Lower leg skin (tissue), 4 donors: ENCODE measurements around the gene EML1. TPM values are rescaled to one million over a fixed set of nuclear protein-coding genes. Genes with fewer than 3 reads are reported as not detected.

ENCODE experiments used
- DNase-seq, 2 donors: peaks; one replicate each; pipeline ENCODE4 v3.0.0-alpha.2; 2019; ENCODE audit warnings: low spot score in 2 of 2
- H3K4me3 ChIP-seq: fragments of 200-600 bp; sonication (generic); 2 replicates; pipeline ENCODE4 v1.5.1; 2017; ENCODE audit warnings: mild to moderate bottlenecking, low read depth; ENCODE audit not compliant: poor library complexity, severe bottlenecking
- POLR2A ChIP-seq, 2 donors: fragments of 450-650 bp; IDR thresholded peaks; one replicate each; pipeline ENCODE4 v1.6.1; 2016 to 2017; ENCODE audit warnings: antibody characterized with exemption in 2 of 2, mild to moderate bottlenecking in 1 of 2, moderate library complexity in 1 of 2
- WGBS, 2 donors: methylation state at CpG; one replicate each; pipeline ENCODE4 v1.1.5; 2018; 5-methylcytosine and 5-hydroxymethylcytosine counted together
- intact Hi-C: fragments of 100-400 bp; cut with DNase I; formaldehyde crosslinking; loops from one replicate; pipeline ENCODE4 v1.15.0; 2023; ENCODE audit warnings: low total_unique reads
- total RNA-seq, 4 donors: library from RNA; depleted of rRNA; stranded (reverse); fragments of >200 nt; gene quantifications; one replicate each; pipeline ENCODE4 v1.1.0, GENCODE V29; 2016
- TF ChIP-seq, protein P1 (sequence below), 3 donors: fragments of 450-650 bp; IDR thresholded peaks; one replicate each; pipeline ENCODE4 v1.5.1; 2016; ENCODE audit warnings: antibody characterized with exemption in 3 of 3, mild to moderate bottlenecking in 3 of 3, moderate library complexity in 2 of 3

EML1 gene
- total RNA-seq, 4 donors from 2014 or later, result 10.7 to 24.7 (median 21.3) TPM

DNA sequence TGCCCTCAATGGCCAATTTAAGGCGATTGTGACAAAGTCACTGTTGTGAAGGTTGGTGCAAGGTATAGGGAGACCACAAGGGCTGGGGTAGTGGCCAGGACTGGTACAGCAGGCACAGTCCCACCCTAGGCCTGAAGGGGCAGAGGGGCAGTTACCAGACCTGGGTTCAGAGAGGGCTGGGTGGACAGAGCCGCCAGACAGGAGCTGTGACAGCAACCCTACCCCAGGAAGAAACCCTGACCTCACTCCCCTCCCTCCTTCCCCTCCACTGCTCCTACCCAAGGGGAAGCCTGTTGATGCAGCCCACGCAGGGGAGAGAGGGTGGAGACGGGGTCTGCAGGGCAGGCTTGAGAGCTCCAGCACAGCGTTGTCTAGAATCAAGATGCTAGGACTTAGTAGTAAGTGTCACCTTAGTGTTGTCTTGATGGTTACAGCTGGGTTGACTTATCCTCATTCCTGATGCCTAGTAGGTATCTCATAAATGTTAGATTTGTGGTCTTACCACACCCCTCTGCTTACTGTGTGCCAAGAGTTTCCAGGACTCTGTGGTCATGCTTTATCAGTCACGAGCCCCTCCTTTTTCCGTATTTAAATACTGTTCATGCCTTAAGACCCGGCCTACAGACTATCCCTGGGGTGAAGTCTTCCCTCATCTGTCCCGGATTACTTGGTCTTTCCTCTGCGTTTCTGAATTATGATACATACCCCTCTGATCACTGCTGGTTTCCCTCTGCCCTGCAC is 14.4 kb downstream of the EML1 start:
- intact Hi-C loops, result no loop called here
- 73% methylated on average over 10 of the region's 10 CpGs for WGBS, 2 donors
- peak in 1 of 2 donors; percentile 73 for DNase-seq
- H3K4me3 ChIP-seq, result no peak overlapping the region
- TF ChIP-seq, protein P1, sequence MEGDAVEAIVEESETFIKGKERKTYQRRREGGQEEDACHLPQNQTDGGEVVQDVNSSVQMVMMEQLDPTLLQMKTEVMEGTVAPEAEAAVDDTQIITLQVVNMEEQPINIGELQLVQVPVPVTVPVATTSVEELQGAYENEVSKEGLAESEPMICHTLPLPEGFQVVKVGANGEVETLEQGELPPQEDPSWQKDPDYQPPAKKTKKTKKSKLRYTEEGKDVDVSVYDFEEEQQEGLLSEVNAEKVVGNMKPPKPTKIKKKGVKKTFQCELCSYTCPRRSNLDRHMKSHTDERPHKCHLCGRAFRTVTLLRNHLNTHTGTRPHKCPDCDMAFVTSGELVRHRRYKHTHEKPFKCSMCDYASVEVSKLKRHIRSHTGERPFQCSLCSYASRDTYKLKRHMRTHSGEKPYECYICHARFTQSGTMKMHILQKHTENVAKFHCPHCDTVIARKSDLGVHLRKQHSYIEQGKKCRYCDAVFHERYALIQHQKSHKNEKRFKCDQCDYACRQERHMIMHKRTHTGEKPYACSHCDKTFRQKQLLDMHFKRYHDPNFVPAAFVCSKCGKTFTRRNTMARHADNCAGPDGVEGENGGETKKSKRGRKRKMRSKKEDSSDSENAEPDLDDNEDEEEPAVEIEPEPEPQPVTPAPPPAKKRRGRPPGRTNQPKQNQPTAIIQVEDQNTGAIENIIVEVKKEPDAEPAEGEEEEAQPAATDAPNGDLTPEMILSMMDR (IDR thresholded peaks at IDR 0.05), result no peak
- no peak for TF ChIP-seq POLR2A (IDR thresholded peaks at IDR 0.05)

DNA sequence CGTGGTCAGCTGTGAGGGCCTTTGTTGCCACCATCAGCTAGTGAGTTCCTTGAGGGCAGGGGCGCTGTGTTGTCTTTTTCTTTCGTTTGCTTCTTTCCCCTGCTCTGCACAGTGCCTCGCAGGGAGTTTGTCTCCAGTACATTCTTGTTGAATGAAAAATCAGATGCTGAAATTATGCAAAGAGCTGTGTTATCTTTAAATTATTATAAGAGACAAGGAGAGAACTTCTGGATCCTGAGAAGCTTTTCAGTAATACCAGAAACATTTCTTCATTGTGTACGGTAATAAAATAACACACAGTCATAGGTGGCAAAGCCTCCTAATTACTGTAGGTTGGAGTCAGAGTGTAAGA is 14.9 kb downstream of the EML1 start:
- intact Hi-C loops, result no loop called here
- TF ChIP-seq, protein P1 (IDR thresholded peaks at IDR 0.05), result no peak
- no peak for TF ChIP-seq POLR2A (IDR thresholded peaks at IDR 0.05)
- H3K4me3 ChIP-seq, result no peak overlapping the region
- 62 to 70% methylated on average over 5 of the region's 5 CpGs for WGBS, 2 donors
- no peak for DNase-seq

- WGBS, 2 donors, result 68 to 73% methylated on average over 3 of the region's 3 CpGs
- TF ChIP-seq, protein P1 (IDR thresholded peaks at IDR 0.05), result no peak
- no peak for TF ChIP-seq POLR2A (IDR thresholded peaks at IDR 0.05)
- no peak for DNase-seq
- no peak overlapping the region for H3K4me3 ChIP-seq
- intact Hi-C loops, result no loop called here
Observed at GRCh38 chr14:99808515-99808914, 15.3 kb downstream of the EML1 start.

- intact Hi-C loops, result no loop called here
- 57 to 60% methylated on average over 9 of the region's 9 CpGs for WGBS, 2 donors
- DNase-seq, result peak; percentile 48 to 88
- H3K4me3 ChIP-seq, result no peak overlapping the region
- TF ChIP-seq, protein P1 (IDR thresholded peaks at IDR 0.05), result no peak
- no peak for TF ChIP-seq POLR2A (IDR thresholded peaks at IDR 0.05)
Observed at GRCh38 chr14:99809360-99809759, 16.1 kb downstream of the EML1 start.

DNA sequence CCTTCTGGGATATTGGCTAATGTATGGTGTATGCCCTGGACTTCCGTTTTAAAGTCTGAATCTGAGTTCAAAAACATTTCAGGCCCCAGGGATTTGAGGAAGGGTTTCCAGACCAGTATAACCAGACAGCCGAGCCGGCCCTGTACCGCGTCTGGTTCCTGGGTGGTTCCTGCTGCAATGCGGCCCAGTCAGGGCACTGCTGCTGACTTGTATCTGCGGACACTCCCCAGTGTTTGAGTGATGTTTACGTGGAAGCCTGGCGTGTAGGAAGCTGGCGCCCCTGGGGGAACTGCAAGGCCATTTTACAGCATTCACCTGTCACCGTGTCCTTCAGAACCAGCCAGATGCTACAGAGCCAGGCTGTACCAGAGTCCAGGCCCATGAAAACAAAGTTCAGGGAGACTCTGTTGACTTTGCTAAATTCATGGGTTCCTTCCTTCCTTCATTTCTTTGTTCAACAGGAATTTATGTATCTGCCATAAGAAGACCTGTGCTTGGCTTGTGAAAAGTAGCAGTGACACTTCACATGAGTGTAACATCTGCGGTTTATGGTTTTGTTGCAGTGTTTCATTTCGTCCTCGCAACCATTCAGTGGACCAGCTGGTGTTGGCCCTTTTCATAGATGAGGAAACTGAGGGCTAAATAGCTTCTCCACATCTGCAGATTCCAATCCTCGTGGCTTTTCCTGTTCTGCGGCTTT is 16.8 kb downstream of the EML1 start:
- DNase-seq, result peak; percentile 41 to 88
- intact Hi-C loops, result no loop called here
- TF ChIP-seq POLR2A (IDR thresholded peaks at IDR 0.05), result no peak
- TF ChIP-seq, protein P1 (IDR thresholded peaks at IDR 0.05), result no peak
- 50 to 61% methylated on average over 16 of the region's 16 CpGs for WGBS, 2 donors
- no peak overlapping the region for H3K4me3 ChIP-seq
